HFF-Myc (cell line): ENCODE results near the gene CMC1.

Experiments used
- DNase-seq: peaks from one replicate; pipeline ENCODE4 v3.0.0-alpha.2; 2011; ENCODE audit warnings: low read depth; ENCODE audit errors: extremely low read depth
- H3K4me3 ChIP-seq: replicated peaks from 2 replicates; pipeline ENCODE4 v1.5.1; 2011; ENCODE audit warnings: low read depth, mild to moderate bottlenecking, control low read depth, low read length
- TF ChIP-seq, protein P1 (sequence below): IDR thresholded peaks from 2 replicates; pipeline ENCODE4 v1.5.1; 2012; ENCODE audit warnings: mild to moderate bottlenecking, low read depth, low read length, control low read depth; ENCODE audit errors: missing control alignments

CMC1 gene

DNA sequence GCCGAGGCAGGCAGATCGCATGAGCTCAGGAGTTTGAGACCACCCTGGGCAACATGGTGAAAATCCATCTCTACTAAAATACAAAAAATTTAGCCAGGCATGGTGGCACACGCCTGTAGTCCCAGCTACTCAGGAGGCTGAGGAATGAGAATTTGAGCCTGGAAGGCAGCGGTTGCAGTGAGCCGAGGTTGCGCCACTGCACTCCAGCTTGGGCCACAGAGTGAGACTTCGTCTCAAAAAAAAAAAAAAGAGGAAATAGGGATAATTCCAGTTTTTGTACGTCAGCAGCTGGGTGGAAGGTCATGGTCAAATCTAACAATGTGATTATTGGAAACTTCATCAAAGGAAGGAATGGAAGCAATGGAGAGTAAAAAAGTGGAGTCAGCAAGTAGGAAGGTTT lies 3.1 kb downstream of the CMC1 start:
- DNase-seq: no peak
- TF ChIP-seq, protein P1, sequence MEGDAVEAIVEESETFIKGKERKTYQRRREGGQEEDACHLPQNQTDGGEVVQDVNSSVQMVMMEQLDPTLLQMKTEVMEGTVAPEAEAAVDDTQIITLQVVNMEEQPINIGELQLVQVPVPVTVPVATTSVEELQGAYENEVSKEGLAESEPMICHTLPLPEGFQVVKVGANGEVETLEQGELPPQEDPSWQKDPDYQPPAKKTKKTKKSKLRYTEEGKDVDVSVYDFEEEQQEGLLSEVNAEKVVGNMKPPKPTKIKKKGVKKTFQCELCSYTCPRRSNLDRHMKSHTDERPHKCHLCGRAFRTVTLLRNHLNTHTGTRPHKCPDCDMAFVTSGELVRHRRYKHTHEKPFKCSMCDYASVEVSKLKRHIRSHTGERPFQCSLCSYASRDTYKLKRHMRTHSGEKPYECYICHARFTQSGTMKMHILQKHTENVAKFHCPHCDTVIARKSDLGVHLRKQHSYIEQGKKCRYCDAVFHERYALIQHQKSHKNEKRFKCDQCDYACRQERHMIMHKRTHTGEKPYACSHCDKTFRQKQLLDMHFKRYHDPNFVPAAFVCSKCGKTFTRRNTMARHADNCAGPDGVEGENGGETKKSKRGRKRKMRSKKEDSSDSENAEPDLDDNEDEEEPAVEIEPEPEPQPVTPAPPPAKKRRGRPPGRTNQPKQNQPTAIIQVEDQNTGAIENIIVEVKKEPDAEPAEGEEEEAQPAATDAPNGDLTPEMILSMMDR: no peak
- no peak overlapping the region for H3K4me3 ChIP-seq

DNA sequence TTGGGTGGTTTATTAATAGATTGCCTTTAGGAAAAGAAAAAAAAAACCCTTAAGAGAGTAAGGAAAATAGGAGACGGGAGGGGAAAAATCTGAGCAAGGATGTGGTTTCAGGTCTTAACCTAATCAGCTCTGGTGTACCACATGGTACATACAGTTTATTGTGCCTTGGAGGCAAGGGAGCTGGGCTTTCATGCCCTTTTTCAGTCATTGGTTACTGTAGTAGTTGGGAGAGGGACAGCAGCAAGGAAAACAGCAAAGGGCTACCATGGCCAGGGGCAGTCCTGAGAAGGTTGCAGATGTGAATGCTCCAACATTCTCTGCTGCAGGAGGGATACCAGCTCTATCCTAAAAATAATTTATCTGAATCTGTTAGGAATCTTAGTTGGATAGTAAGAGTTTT lies 5.9 kb downstream of the CMC1 start:
- DNase-seq: no peak
- TF ChIP-seq, protein P1: no peak
- no peak overlapping the region for H3K4me3 ChIP-seq

DNA sequence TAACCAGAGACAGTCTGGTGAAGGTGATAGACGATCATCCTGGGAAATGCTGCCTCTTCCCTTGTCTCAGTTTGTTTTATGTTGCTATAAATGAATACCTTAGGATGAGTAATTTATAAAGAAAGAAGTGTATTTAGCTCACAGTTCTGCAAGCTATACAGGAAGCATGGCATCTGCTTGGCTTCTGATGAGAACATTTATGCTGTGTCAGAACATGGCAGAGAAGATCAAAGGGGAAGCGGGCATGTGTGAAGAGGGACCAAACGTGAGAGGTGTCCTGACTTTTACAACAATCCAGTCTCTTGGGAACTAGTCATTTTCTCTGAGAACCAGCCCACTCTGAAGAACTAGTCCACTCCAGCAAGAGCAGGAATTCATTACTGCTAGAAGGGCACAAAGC lies 9.6 kb downstream of the CMC1 start:
- no peak overlapping the region for H3K4me3 ChIP-seq
- TF ChIP-seq, protein P1: no peak
- DNase-seq: peak; percentile 19

DNA sequence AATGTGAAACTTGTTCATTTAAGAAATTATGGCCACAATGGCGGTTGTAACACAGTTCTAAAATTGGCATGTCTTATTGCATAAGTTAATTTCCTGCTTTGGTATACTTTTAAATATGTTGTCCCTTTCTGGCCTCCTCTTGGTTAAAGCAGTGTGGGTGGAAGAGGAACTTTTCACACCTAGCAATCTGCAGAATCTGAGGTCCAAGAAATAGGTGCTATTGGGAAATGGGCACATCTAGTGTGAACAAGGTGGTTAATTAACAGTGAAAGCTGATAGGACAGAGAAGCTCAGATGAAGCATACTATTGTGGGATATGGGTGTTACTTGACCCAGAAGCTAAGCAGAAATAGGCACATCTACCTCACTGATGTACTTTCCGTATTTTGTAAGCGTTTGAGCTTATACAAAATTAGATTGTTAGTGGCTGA lies 10.6 kb downstream of the CMC1 start:
- H3K4me3 ChIP-seq: no peak overlapping the region
- no peak for DNase-seq

DNA sequence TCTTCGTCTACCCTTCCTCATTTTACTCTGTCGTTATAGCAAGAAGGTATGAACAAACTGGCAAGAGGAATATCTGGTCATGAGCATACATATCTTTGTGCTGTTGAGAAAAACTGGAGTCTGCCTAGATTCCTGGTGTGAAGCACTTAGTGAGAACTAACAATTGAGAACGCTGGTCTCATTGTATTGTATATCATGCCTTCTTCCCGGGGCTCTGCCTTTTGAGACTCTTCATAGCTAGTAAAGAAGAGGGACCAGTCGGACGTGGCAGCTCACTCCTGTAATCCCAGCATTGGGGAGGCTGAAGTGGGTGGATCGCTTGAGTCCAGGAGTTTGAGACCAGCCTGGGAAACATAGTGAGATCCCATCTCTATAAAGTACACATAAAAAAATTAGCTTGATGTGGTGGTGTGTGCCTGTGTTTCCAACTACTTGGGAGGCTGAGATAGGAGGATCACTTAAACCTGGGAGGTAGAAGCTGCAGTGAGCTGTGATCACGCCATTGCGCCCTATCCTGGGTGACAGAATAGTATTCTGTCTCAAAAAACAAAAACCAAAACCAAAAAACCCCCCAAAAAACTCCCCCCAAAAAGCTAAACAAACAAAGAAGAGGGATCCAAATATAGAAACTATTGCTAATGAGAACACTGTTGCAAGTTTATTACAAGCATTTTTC lies 11.8 kb downstream of the CMC1 start:
- no peak for DNase-seq
- H3K4me3 ChIP-seq: no peak overlapping the region
- TF ChIP-seq, protein P1: no peak

More for the DNA sequence above, 10.6 kb downstream of the CMC1 start:
- TF ChIP-seq, protein P1: no peak

DNA sequence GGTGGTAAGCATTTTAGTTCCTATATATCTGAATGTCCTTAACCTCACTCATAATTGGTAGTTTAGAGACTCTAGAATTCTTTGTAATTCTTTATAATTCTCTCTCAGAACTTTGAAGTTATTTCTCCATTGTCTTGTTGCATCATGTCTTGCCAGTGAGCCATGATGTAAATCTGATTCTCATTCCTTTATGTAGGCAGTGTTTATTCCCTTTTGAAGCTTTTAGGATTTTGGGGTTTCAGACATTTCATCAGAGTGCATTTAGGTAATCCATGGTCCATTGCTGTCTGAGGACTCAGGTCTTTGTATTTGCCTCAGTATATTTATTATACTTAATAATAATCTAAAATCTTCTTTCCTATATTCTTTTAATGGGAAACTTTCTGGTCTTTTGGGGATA lies 20.6 kb downstream of the CMC1 start:
- no peak for DNase-seq
- no peak overlapping the region for H3K4me3 ChIP-seq
- TF ChIP-seq, protein P1: no peak

DNA sequence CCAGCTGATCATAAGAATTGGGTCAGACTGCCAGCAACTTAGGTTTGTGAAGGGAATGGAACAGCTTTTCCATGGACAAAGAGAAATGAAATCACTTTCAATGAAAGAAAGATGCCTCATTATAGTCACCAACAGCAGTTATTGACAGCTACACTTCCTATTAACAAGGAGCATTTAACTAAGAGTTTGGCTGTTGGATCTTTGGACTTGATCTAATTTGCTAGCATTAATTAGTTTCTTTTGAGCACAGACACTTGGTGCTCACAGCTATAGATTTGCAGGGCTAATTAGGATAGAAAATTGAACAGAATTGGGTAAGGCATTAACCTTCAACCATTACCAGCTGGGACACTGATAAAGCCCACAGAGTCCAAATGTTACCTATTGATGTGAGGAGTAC lies 24.2 kb downstream of the CMC1 start:
- no peak overlapping the region for H3K4me3 ChIP-seq
- no peak for DNase-seq
- TF ChIP-seq, protein P1: no peak
